GM12878 (cell line): ENCODE measurements around the gene ABCB9. TPM values are rescaled to one million over a fixed set of nuclear protein-coding genes. Genes with fewer than 3 reads are reported as not detected.

ENCODE experiments used
- ATF3 ChIP-seq: IDR thresholded peaks from 2 replicates; pipeline ENCODE4 v1.6.1; 2011; ENCODE audit warnings: low read depth, mild to moderate bottlenecking, low read length, moderate library complexity, borderline replicate concordance; ENCODE audit errors: extremely low read depth
- BCL11A ChIP-seq: IDR thresholded peaks from 2 replicates; pipeline ENCODE4 v1.6.1; 2011; ENCODE audit warnings: low read depth, low read length
- CBX5 ChIP-seq: sonication (generic); IDR thresholded peaks from 2 replicates; pipeline ENCODE4 v1.6.1; 2016; ENCODE audit warnings: low read depth, moderate library complexity, mild to moderate bottlenecking, inconsistent platforms
- CEBPB ChIP-seq, 2 experiments: fragments of 150-350 bp in 1 of 2; IDR thresholded peaks; 2 replicates each; pipeline ENCODE4 v1.6.1; 2012 to 2014; ENCODE audit warnings: low read depth in 2 of 2, low read length in 2 of 2, borderline replicate concordance in 1 of 2, inconsistent platforms in 1 of 2
- CREM ChIP-seq: IDR thresholded peaks from 2 replicates; pipeline ENCODE4 v1.6.1; 2014; ENCODE audit warnings: antibody characterized with exemption, low read depth
- FOXM1 ChIP-seq: IDR thresholded peaks from 2 replicates; pipeline ENCODE4 v1.6.1; 2012; ENCODE audit warnings: low read depth, mild to moderate bottlenecking, inconsistent platforms, low read length, moderate library complexity
- GATAD2B ChIP-seq: fragments of 450-650 bp; conservative IDR thresholded peaks from 2 replicates; pipeline ENCODE4 v1.6.1; 2017; ENCODE audit warnings: low read depth, mild to moderate bottlenecking, moderate library complexity
- MLLT1 ChIP-seq: fragments of 450-650 bp; IDR thresholded peaks from 2 replicates; pipeline ENCODE4 v1.6.1; 2016; ENCODE audit warnings: mild to moderate bottlenecking
- MXI1 ChIP-seq: fragments of 150-350 bp; IDR thresholded peaks from 2 replicates; pipeline ENCODE4 v1.6.1; 2011; ENCODE audit warnings: low read depth, mild to moderate bottlenecking, inconsistent platforms, low read length, improper control_type of control experiment
- MYB ChIP-seq: fragments of 150-350 bp; IDR thresholded peaks from 2 replicates; pipeline ENCODE4 v1.6.1; 2014; ENCODE audit warnings: mild to moderate bottlenecking, low read depth, low read length, borderline replicate concordance
- POLR2A ChIP-seq: IDR thresholded peaks from 2 replicates; pipeline ENCODE4 v1.6.1; 2011; ENCODE audit warnings: low read depth, mild to moderate bottlenecking, low read length
- SMAD1 ChIP-seq: fragments of 450-650 bp; IDR thresholded peaks from 2 replicates; pipeline ENCODE4 v1.6.1; 2018; ENCODE audit warnings: mild to moderate bottlenecking, low read depth; ENCODE audit not compliant: partially characterized antibody
- SP1 ChIP-seq: IDR thresholded peaks from one replicate; pipeline ENCODE4 v1.6.1; 2011; ENCODE audit warnings: low read depth, low read length
- SRF ChIP-seq, 2 experiments: IDR thresholded peaks; 2 replicates each; pipeline ENCODE4 v1.6.1; 2011; ENCODE audit warnings: low read depth in 2 of 2, low read length in 2 of 2, mild to moderate bottlenecking in 1 of 2, moderate library complexity in 1 of 2
- TCF12 ChIP-seq: IDR thresholded peaks from 2 replicates; pipeline ENCODE4 v1.6.1; 2011; ENCODE audit warnings: low read depth, mild to moderate bottlenecking, low read length
- TCF7 ChIP-seq: IDR thresholded peaks from 2 replicates; pipeline ENCODE4 v1.6.1; 2014; ENCODE audit warnings: antibody characterized with exemption, borderline replicate concordance
- USF1 ChIP-seq: IDR thresholded peaks from 2 replicates; pipeline ENCODE4 v1.6.1; 2011; ENCODE audit warnings: borderline replicate concordance, low read depth, mild to moderate bottlenecking, moderate library complexity, mixed read lengths, low read length; ENCODE audit not compliant: insufficient read depth; ENCODE audit errors: extremely low read length
- YBX1 ChIP-seq: fragments of 450-650 bp; IDR thresholded peaks from 2 replicates; pipeline ENCODE4 v1.6.1; 2016; ENCODE audit warnings: antibody characterized with exemption
- polyA plus RNA-seq, 11 experiments: library from polyadenylated mRNA; depleted of rRNA in 4 of 11; unstranded in 6 of 11; stranded (reverse) in 5 of 11; fragments of >200 nt; fragmentation: Nextera tagmentation in 4 of 11; fragmentation: Illumina TruSeq in 1 of 11; extraction: Ambion mirVana in 4 of 11; extraction: Trizol in 1 of 11; gene quantifications; 1 replicate in 1 of 11; 2 replicates in 10 of 11; pipeline versions ENCODE4 v1.2.1 to v1.2.3, GENCODE V29; 2011 to 2016; ENCODE audit warnings: inconsistent platforms in 2 of 11, missing spikeins in 2 of 11, low read depth in 1 of 11
- total RNA-seq, 4 experiments: library from RNA; depleted of rRNA in 3 of 4; stranded (reverse); fragments of >200 nt in 3 of 4; fragmentation: Illumina TruSeq in 1 of 4; extraction: Trizol in 1 of 4; gene quantifications; 2 replicates each; pipeline versions ENCODE4 v1.2.1 to v1.2.3, GENCODE V29; 2013 to 2021
- TF ChIP-seq, protein P1 (sequence below): fragments of 450-650 bp; formaldehyde crosslinking; IDR thresholded peaks from 2 replicates; pipeline ENCODE4 v1.5.0; 2022; ENCODE audit warnings: mild to moderate bottlenecking, missing genetic modification characterization
- TF ChIP-seq, protein P2 (sequence below): fragments of 150-350 bp; IDR thresholded peaks from 2 replicates; pipeline ENCODE4 v1.6.1; 2016; ENCODE audit warnings: low read depth, low read length

The ABCB9 gene
- total and polyA plus RNA-seq, 10 of the 15 experiments (the other 5 are each of a cell fraction or from before 2014, with no cell fraction given): 0.37 to 4.9 (median 3.1) TPM

DNA sequence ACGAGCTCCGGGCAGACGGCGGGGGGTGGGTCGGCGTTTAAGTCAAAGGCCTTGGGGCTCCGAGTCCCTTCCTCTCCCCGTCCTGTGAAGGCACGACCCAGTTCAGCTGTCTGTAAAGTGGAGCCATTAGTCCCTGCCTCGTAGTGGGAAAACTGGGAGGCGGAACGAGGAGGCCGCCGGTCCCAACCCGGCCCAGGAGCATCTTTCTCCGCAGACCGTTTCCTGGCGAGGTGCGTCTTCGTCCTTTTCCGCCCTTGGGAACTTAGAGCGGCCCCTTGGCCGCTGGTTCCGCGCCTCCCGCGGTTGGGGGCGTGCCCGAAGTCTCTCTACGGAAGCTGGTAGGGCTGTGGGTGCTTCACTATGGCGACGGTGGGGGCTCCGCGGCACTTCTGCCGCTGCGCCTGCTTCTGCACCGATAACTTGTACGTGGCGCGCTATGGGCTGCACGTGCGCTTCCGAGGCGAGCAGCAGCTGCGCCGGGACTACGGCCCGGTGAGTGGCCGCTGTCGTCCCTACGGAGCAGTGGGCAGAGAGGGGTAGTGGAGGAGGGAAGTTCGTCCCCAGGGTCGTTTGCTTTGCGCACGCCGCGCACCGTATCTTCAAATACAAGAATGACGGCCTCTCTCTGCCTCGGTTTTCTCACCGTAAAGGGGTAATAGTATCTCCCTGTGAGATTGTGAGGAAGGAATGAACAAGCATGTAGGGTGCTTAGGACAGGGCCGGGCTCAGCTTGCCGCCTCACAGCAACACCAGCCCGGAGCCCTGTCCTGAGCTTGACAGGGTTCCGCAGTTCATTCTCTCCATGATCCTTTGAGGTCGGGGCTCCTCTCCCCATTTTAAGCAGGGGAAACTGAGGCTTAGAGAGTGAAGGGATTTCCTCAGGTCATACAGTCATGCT lies 8.9 kb upstream of the ABCB9 start, which contains the start of gene OGFOD2 (continued):
- peak; percentile 57 for TF ChIP-seq CREM
- TF ChIP-seq CEBPB (IDR thresholded peaks at IDR 0.05; ENCODE audit: borderline replicate concordance in 1 of 2, low read depth in 2 of 2, low read length in 2 of 2): no peak
- no peak for TF ChIP-seq BCL11A
- peak; percentile 79 for TF ChIP-seq MXI1
- no peak for TF ChIP-seq FOXM1
- TF ChIP-seq MYB: no peak
- TF ChIP-seq, protein P1, sequence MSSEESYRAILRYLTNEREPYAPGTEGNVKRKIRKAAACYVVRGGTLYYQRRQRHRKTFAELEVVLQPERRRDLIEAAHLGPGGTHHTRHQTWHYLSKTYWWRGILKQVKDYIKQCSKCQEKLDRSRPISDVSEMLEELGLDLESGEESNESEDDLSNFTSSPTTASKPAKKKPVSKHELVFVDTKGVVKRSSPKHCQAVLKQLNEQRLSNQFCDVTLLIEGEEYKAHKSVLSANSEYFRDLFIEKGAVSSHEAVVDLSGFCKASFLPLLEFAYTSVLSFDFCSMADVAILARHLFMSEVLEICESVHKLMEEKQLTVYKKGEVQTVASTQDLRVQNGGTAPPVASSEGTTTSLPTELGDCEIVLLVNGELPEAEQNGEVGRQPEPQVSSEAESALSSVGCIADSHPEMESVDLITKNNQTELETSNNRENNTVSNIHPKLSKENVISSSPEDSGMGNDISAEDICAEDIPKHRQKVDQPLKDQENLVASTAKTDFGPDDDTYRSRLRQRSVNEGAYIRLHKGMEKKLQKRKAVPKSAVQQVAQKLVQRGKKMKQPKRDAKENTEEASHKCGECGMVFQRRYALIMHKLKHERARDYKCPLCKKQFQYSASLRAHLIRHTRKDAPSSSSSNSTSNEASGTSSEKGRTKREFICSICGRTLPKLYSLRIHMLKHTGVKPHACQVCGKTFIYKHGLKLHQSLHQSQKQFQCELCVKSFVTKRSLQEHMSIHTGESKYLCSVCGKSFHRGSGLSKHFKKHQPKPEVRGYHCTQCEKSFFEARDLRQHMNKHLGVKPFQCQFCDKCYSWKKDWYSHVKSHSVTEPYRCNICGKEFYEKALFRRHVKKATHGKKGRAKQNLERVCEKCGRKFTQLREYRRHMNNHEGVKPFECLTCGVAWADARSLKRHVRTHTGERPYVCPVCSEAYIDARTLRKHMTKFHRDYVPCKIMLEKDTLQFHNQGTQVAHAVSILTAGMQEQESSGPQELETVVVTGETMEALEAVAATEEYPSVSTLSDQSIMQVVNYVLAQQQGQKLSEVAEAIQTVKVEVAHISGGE (CRISPR knock-in tag): peak; percentile 50; the same call in 1 of the 2 replicates
- no peak for TF ChIP-seq ATF3
- no peak; the same call in 1 of the 2 replicates for TF ChIP-seq MLLT1
- no peak for TF ChIP-seq YBX1
- peak; percentile 83 for TF ChIP-seq SP1
- TF ChIP-seq SRF (IDR thresholded peaks at IDR 0.05; ENCODE audit: low read depth in 2 of 2, low read length in 2 of 2): no peak
- no peak for TF ChIP-seq USF1
- peak; percentile 47; the same call in 1 of the 2 replicates for TF ChIP-seq GATAD2B
- TF ChIP-seq SMAD1: no peak
- TF ChIP-seq CBX5: no peak
- TF ChIP-seq TCF7: no peak
- TF ChIP-seq TCF12: 0 out of 2 replicates have a peak, but pooled peaks have one; percentile 4
- TF ChIP-seq POLR2A: peak; percentile 75
- TF ChIP-seq, protein P2, sequence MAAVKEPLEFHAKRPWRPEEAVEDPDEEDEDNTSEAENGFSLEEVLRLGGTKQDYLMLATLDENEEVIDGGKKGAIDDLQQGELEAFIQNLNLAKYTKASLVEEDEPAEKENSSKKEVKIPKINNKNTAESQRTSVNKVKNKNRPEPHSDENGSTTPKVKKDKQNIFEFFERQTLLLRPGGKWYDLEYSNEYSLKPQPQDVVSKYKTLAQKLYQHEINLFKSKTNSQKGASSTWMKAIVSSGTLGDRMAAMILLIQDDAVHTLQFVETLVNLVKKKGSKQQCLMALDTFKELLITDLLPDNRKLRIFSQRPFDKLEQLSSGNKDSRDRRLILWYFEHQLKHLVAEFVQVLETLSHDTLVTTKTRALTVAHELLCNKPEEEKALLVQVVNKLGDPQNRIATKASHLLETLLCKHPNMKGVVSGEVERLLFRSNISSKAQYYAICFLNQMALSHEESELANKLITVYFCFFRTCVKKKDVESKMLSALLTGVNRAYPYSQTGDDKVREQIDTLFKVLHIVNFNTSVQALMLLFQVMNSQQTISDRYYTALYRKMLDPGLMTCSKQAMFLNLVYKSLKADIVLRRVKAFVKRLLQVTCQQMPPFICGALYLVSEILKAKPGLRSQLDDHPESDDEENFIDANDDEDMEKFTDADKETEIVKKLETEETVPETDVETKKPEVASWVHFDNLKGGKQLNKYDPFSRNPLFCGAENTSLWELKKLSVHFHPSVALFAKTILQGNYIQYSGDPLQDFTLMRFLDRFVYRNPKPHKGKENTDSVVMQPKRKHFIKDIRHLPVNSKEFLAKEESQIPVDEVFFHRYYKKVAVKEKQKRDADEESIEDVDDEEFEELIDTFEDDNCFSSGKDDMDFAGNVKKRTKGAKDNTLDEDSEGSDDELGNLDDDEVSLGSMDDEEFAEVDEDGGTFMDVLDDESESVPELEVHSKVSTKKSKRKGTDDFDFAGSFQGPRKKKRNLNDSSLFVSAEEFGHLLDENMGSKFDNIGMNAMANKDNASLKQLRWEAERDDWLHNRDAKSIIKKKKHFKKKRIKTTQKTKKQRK: no peak
